A204.1 (cell line): ENCODE data around the gene MPZL1.
"Not testable (repeated sequence)": the region's sequence is repeated elsewhere in the genome, so short reads cannot be mapped to it uniquely, and the experiment has no call there.

Source experiments
- FAIRE-seq: peaks from 2 replicates; lab custom pipeline; 2012; peaks lifted over from hg19 to GRCh38; lab: Jason Lieb, UNC

The MPZL1 gene

DNA sequence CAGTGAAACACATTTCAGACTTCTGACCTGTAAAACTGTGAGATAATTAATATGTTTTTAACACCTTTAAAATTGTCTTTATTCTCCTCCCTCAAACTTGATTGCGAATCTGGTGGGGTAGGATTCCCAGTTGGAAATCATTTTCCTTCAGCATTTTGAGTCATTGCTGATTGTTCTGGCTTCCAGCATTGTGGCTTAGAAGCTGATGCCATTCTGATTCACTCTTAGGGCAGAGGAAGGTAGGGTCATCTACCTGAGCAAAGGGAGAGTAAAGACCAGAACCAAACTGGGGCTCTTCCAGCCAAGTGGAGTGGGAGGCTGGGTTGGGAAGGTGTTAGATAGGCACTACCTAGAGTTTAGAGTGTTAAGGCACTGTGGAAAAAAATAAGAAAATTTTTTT is 61.2 kb downstream of the MPZL1 start:
- FAIRE-seq = no peak

DNA sequence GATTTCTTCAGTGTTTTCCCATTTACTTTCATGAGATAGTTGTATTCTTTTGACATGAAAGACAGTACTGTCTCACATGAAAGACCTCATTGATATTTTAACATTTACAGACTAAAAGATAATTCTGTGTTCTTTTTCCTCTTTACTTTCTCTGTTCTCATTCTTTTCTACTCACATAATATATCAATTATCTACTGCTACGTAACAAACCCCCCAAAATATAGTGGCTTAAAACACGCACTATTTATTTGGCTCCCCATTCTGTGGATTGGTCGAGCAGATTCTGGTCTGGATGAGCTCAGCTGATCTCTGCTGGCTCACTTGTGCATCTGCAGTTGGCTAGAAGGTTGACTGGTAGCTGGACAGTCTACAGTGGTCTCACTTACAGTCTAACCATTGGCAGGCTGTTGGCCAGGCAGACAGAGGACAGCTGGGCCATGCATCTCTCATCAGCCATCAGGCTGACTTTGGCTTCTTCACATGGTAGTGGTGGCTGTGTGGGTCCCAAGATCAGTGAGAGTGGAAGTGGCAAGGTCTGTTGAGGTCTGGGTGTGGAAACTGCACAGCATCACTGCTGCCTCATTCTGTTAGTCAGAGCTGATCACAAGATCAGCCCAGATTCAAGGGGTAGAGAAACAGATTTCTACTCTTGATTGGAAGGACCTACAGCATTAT is 63.2 kb downstream of the MPZL1 start:
- no peak for FAIRE-seq

DNA sequence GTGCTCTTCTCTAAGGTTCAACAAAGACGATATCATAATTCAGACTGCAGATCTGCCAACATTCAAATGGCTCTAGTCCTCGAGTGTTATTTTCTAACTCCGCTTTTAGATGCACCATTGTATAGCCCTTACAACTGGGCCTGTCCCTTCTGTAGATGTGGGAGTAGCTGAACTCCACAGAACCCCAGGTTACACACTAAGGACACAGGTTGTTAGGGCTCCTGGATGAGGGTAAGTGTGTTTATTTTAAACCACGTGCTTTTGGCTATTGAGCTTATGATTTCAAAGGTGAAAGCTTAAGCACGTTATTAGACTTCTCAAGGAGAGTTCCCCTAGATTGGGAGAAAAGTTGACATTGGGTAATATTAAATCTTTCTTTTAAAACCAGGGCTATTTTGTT is 64.7 kb downstream of the MPZL1 start:
- FAIRE-seq = no peak

GRCh38 chr1:167789501-167789900 is 67.7 kb downstream of the MPZL1 start:
- no peak for FAIRE-seq

DNA sequence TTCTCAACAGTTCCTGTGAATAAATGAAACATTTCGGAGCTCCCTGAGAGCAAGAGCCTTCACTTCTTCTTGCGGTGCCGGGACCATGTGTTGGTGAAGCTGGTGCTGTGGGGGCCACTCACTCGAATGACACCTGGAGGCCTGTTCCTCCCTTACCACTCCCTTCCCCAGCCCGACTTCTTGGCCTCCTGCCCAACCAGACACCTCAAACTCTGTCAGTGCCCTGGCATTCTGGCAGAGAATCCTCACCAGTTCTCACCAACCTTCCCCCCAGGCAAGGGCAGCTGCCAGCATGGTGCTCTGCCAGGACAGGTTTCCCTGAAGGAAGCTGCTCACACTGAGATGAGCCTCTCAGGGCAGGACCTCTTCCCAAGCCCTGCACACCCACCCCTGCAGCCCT is 68.3 kb downstream of the MPZL1 start:
- FAIRE-seq = no peak

DNA sequence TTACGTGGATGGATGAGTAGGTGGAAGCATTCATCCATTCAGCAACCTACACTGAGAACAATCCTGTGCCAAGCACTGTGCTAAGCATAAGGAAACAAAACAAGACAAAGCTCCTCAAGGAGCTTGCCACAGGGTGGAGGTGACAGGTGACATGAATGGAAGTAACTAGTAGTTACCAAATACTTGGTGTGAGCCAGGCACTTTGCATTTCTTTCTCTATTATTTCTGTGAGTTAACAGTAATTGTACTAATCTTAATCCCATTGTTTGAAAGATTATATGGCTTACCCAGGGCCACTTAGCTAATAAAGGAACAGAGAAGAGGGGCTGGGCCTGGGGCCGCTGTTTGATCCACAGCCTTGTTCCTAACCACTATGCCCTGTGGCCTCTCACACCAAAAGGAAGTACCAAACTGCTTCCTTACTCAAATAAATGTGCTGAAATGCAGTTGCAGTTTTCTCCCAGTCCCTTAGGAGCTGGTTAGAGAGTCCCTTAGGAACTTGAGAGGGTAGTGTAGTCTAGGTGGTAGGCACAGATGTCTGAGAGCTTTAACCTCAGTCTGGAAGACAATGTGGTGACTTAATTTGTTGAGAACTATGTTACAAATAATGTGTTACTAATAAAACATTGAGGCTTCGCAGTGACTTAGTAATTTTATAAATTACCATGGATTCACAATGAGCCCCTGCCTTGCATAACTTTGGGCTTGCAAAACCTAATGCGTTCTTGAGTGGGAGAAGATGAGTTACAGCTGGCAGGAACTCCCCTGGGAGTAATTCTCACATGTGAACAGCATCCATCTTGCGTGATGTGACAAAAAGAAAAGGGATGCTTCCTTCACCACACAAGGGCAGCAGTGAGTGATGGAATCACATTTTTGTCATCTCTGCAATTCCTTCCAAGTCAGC is 69.8 kb downstream of the MPZL1 start:
- no peak for FAIRE-seq

DNA sequence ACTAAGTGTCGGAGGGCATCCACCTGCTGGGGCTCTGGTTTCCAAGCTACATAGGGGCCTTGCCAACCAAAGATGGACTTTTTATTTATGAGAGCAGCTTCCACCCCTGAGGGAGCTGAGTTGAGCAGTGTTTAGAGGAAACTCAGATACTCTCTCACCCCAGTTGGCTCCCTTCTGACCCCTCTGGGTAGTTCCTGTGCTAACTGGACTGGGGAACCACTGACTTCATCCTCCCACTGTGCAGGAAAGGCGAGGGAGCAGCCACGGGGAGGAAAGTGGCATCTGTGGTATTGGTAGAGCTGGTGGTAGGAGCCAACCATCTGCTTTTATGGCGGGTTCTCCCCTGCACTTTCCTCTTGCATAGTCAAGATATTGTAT is 70.4 kb downstream of the MPZL1 start:
- FAIRE-seq = no peak

GRCh38 chr1:167794043-167794442 is 72.3 kb downstream of the MPZL1 start:
- no peak for FAIRE-seq

DNA sequence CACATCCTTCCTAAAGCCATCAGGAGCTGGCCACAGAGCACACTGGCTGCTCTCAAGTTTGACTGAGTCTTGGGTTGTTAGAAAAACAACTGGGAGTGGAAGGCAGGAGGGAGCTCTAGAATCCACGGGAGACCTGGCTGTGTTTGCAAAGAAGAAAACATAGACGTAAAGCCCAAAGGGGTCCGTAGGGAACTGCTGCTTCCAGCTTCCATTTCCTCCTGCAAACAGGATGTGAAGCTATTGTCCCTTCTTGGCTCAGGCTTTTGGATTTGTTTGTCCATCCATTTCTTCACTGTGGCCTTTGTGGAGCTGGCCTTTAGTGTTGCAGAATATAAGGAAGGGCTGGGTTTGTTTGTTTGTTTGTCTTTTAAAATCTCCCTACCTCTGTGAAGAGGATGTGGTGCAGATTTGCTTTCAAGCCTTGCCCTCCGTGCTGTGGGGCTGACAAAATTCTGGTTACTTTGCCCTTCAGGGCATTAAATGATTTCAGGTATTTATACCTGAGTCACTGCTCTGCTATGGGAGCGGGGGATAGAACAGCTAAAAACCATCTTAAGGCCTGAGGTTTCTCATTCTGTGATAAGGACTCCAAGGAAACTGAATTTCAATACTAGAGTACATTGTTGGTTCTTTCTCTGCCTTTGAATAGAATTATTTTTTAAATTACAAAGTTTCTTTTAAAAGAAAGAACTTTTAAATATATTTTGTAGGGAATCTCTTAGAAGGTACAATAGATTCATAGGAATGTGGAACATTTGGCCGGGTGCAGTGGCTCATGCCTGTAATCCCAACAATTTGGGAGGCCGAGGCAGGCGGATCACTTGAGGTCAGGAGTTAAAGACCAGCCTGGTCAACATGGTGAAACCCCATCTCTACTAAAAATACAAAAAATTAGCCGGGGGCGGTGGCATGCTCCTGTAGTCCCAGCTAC is 74.3 kb downstream of the MPZL1 start:
- FAIRE-seq = no peak

DNA sequence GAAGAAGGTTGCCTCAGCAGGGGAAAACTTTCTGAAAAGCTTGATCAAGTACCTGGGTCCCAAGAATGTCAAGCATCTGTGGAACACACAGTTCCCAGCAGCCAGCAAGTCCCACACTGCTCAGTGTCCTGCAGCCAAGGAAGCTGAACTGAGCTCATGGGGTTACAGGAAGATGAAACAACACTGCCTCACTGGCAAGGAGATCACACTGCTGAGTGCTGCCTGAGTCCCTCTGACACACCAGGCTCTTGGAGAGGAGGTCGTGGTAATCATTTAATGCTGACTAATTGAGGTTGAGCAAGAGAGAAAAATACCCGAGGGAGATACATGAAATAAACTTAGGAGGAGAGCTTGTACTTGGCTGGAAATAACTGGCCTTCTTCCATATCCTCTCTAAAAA is 75.2 kb downstream of the MPZL1 start:
- FAIRE-seq = no peak

DNA sequence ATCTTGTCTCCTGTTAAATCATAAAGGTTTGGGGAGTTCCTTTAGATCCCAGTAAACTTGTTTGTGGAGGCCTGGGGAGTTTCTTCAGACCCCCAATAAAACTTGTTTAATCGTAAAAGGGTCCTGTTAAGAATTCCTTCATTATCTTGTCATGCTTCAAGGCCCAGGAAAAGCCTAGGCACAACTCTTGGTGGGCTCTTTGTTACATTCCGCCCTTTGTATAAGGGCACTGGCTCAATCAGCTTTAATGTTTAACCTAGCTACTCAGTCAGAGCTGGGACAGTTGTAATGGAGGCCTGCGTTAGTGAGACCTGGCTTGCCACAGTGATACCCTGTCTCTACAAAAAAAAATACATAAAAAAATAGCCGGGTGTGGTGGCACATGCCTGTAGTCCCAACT is 77.2 kb downstream of the MPZL1 start:
- no peak for FAIRE-seq

- no peak for FAIRE-seq
Measured at GRCh38 chr1:167799747-167800146, 78.0 kb downstream of the MPZL1 start.

- no peak for FAIRE-seq
Measured at GRCh38 chr1:167800251-167800650, 78.5 kb downstream of the MPZL1 start.

DNA sequence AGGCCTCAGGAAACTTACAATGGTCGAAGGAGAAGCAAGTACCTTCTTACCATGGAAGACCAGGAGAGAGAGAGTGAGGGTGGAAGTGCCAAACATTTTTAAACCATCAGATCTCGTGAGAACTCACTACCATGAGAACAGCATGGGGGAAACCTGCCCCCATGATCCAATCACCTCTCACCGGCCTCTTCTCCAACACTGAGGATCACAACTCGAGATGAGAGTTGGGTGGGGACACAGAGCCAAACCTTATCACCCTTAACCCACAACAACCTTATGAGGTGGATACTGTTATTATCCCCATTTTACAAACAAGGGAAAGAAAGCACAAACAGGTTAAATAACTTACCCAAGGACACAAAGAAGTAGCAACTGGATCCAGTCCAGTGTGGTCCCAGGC is 80.5 kb downstream of the MPZL1 start:
- no peak for FAIRE-seq

DNA sequence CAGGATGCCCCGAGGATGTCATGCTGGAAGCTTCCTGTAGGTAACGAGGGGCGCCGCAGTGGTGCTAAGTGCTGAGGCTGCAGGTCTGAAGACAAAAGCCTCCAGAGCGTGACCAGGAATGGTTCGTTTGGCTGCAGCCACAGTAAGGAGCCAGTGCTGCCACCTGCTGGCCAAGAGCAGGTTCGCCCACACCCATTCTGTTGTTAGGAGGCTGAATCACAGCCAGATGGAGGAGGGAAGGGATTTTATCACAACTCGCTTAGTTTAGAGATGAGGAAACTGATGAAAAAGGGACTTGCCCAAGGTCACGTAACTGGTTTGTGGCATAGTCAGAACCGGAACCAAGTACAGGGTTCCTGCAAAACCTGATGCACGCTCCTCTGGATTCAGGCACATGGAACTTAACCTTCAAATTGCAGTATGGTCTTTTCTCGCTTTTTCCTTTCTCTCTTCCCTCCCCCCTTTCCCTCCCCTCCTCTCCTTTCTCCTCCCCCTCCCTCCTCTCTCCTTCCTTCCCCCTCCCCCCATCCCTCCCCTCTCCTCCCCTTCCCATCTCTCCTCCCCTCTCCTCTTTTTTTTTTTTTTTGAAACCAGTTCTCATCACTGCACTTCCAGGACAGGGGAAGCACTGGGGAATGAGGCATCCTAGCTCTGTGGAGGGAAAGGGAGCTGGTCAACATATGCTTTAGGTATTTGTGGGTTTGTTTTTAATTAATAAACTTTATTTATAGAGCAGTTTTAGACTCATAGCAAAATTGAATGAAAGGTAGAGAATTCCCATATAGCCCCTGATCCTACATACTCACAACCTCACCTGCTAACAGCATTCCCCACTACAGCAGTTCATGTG is 81.8 kb downstream of the MPZL1 start:
- peak; percentile 47 for FAIRE-seq

- FAIRE-seq = no peak
Measured at GRCh38 chr1:167805041-167805556, 83.3 kb downstream of the MPZL1 start.

DNA sequence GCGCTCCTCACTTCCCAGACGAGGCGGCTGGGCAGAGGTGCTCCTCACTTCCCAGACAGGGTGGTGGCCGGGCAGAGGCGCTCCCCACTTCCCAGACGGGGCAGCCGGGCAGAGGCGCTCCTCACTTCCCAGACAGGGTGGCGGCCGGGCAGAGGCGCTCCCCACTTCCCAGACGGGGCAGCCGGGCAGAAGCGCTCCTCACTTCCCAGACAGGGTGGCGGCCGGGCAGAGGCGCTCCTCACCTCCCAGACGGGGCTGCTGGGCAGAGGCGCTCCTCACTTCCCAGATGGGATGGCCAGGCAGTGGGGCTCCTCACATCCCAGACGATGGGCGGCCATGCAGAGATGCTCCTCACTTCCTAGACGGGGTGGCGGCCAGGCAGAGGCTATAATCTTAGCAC is 84.5 kb downstream of the MPZL1 start:
- not testable (repeated sequence) for FAIRE-seq

- FAIRE-seq = not testable (repeated sequence)
Measured at GRCh38 chr1:167806676-167807075, 84.9 kb downstream of the MPZL1 start.

GRCh38 chr1:167808104-167808503 is 86.3 kb downstream of the MPZL1 start:
- no peak for FAIRE-seq

DNA sequence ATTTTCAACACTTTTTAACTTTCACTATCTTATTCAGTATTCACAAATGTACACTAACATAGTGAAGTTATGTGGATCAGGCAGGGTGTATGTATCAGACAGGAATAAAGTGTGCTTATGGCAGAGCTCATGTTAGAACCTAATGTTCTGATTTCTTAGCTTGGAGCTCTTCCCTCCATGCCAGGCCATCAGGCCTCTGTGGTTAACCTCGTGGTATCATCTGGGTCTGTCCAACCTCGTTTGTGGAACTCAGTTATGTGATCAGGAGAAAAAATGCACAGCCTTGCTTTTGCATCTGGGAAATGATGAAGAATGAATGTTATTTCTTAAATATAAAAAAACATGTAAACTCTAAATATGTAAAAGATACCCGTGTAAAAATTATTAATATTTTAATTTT is 86.9 kb downstream of the MPZL1 start:
- FAIRE-seq = no peak

GRCh38 chr1:167812972-167813371 is 91.2 kb downstream of the MPZL1 start:
- peak; percentile 39 for FAIRE-seq

GRCh38 chr1:167815650-167816049 is 93.9 kb downstream of the MPZL1 start:
- FAIRE-seq = no peak
